Epithelial cell of alveolus of lung (primary cell): ENCODE data around the gene RGPD8. TPM values are rescaled to one million over a fixed set of nuclear protein-coding genes. Genes with fewer than 3 reads are reported as not detected.

Experiments used
- total RNA-seq: library from RNA; depleted of rRNA; stranded (reverse); fragments of >200 nt; gene quantifications from 2 replicates; pipeline ENCODE4 v1.2.1, GENCODE V29; 2015

Gene RGPD8
- 0.56 and 2.3 TPM in 2 replicates for total RNA-seq

DNA sequence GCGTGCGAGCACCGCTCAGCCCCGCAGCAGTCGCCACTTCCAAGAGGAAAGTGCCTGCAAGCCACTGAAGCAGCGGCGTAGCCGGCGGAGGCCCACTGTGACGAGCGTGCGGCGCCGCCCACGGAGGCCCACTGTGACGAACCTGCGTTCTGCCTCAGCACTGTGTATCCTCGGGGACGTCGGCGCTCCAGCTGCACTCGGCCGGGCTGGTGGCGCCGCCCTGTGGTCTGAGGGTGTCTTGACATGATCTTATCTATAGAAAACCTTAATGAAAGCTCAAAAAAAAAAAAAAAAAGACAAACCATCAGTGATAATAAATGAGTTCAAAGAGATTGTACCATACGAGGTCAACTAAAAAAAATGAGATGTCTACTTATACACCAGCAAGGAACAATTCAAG lies at the start of gene RGPD8:
Gene RGPD8, minus strand, starts transcription at position 166 of the 400 bp plus-strand sequence. CDS start 192 bp downstream, outside the sequence.

DNA sequence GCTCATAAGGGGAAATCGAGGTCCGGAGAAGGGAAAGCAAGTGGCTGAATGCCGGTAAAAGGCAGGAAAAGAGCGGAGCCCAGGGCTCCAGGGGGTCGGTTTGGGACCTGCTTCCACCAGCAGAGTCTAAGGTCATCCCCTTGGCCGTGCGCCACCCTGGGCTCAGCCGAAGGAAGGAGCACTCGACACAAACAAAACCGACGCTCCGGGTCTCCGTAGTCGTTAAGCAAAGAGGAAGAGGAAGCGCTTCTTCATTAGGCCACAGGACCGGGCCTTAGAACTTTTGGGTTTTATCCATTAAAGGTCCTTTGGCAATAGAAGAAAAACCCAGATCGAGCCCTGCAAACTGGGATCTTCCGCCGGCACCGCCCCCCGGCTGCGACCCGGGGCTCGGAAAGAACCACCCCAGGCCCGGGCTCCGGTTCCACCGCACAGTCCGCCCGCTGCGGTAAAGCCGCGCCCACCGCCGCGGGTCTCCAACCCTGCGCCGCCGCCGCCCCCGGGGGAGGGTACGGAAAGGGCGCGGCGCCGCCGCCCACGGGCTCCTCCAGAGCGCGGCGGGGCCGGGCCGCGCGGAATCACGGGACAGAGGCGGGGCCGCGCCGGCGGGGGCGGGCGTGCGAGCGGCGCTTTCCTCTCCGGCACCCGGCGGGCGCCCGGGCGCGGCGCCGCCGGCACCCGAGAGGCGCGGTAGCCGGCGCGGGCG lies 48.2 kb upstream of the RGPD8 start, which contains the start of gene TTL:
Gene TTL, plus strand, starts transcription at position 629 of the 706 bp plus-strand sequence. CDS start 189 bp downstream, outside the sequence.

Other genes with a start within 250 kb of the RGPD8 start
- gene ZC3H8, start 178.6 kb downstream of the RGPD8 start, total RNA-seq, result 0.64 and 2.5 TPM in 2 replicates
- 1.7 and 6.8 TPM in 2 replicates for gene ZC3H6, start 158.0 kb downstream of the RGPD8 start, total RNA-seq
- gene TTL, start 48.5 kb upstream of the RGPD8 start, total RNA-seq, result 20.9 and 47.4 TPM in 2 replicates
- gene POLR1B, start 108.8 kb upstream of the RGPD8 start, total RNA-seq, result 12.7 and 13.1 TPM in 2 replicates
- gene CHCHD5, start 151.0 kb upstream of the RGPD8 start, total RNA-seq, result 35.5 and 37.1 TPM in 2 replicates
- 23.0 and 98.1 TPM in 2 replicates for gene SLC20A1, start 212.3 kb upstream of the RGPD8 start, total RNA-seq